ENCODE data around the gene NSD1.
"Not testable (repeated sequence)": the region's sequence is repeated elsewhere in the genome, so short reads cannot be mapped to it uniquely, and the experiment has no call there.

NSD1 gene

GRCh38 chr5:177126771-177127170 lies 6.8 kb upstream of the NSD1 start:
- DNase-seq (ENCODE audit: low read depth) = no peak

- no peak for DNase-seq (ENCODE audit: low read depth)
These were observed 5.0 kb upstream of the NSD1 start for GRCh38 chr5:177128551-177128981.

GRCh38 chr5:177130211-177131018 lies 3.2 kb upstream of the NSD1 start:
- DNase-seq (ENCODE audit: low read depth) = no peak

- DNase-seq (ENCODE audit: low read depth) = no peak
These were observed 2.6 kb upstream of the NSD1 start for GRCh38 chr5:177131019-177131320.

GRCh38 chr5:177131352-177132135 lies 2.0 kb upstream of the NSD1 start:
- no peak for DNase-seq (ENCODE audit: low read depth)

- DNase-seq (ENCODE audit: low read depth) = no peak
These were observed 1.2 kb upstream of the NSD1 start for GRCh38 chr5:177132136-177133095.

- no peak for DNase-seq (ENCODE audit: low read depth)
These were observed 502 bp downstream of the NSD1 start for GRCh38 chr5:177133853-177134696.

GRCh38 chr5:177134697-177135225 lies 1.2 kb downstream of the NSD1 start:
- no peak for DNase-seq (ENCODE audit: low read depth)

GRCh38 chr5:177140312-177140711 lies 6.7 kb downstream of the NSD1 start:
- no peak for DNase-seq (ENCODE audit: low read depth)

- DNase-seq (ENCODE audit: low read depth) = no peak
These were observed 7.9 kb downstream of the NSD1 start for GRCh38 chr5:177141496-177141895.

- DNase-seq (ENCODE audit: low read depth) = no peak
These were observed 8.6 kb downstream of the NSD1 start for GRCh38 chr5:177142098-177142611.

- no peak for DNase-seq (ENCODE audit: low read depth)
These were observed 9.2 kb downstream of the NSD1 start for GRCh38 chr5:177142778-177143177.

GRCh38 chr5:177146891-177147638 lies 13.5 kb downstream of the NSD1 start:
- DNase-seq (ENCODE audit: low read depth) = peak; percentile 36

GRCh38 chr5:177150061-177150460 lies 16.5 kb downstream of the NSD1 start:
- not testable (repeated sequence) for DNase-seq (ENCODE audit: low read depth)

- no peak for DNase-seq (ENCODE audit: low read depth)
These were observed 20.6 kb downstream of the NSD1 start for GRCh38 chr5:177154003-177154643.

- DNase-seq (ENCODE audit: low read depth) = no peak
These were observed 28.8 kb downstream of the NSD1 start for GRCh38 chr5:177162379-177162778.

- no peak for DNase-seq (ENCODE audit: low read depth)
These were observed 29.9 kb downstream of the NSD1 start for GRCh38 chr5:177163500-177163899.

- no peak for DNase-seq (ENCODE audit: low read depth)
These were observed 35.7 kb downstream of the NSD1 start for GRCh38 chr5:177169271-177169670.

- no peak for DNase-seq (ENCODE audit: low read depth)
These were observed 38.4 kb downstream of the NSD1 start for GRCh38 chr5:177171961-177172360.

- DNase-seq (ENCODE audit: low read depth) = no peak
These were observed 41.8 kb downstream of the NSD1 start for GRCh38 chr5:177175336-177175735.

Measured in stromal cell of bone marrow (primary cell).